HG03558 (cell line): ENCODE results near the gene RAB17.
"Not testable (repeated sequence)": the region's sequence is repeated elsewhere in the genome, so short reads cannot be mapped to it uniquely, and the experiment has no call there.

Experiments used
- ATAC-seq: cut with Tn5 transposase; IDR thresholded peaks from one replicate; pipeline ENCODE4 v1.9.1; 2021; ENCODE audit warnings: moderate number of reproducible peaks; ENCODE audit not compliant: unreplicated experiment; ENCODE audit errors: extremely low read depth

The RAB17 gene

DNA sequence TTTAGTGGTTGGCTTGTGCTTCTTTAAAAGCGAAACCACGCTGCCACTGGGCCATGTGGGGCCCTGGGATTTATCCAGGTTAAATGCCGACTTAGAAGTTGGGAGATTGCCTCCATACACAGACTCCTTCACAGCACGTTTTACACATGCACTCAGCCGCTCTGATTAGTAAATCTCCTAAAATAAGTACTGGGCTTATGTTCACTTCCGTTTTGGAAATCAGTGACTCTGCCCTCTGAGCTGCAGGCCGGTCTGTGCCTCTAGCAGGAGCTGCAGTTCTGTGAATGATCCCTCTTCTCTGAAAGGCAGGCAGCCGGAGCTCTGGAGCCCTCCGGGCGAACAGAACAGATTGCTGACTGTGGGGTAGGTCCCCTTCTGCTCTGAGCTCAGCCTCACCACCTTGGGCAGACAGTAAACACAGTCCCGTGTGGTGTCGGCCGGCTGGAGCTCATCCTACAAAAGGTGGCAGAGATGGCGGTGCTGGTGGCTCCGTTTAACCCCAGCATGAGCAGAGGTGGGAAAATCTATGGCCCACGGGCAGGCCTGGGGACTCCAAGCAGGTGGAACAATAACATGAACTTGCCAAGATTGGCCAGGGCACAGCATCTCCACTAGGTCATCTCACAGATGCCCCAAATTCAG, 9.8 kb upstream of the RAB17 start:
- ATAC-seq, result no peak

DNA sequence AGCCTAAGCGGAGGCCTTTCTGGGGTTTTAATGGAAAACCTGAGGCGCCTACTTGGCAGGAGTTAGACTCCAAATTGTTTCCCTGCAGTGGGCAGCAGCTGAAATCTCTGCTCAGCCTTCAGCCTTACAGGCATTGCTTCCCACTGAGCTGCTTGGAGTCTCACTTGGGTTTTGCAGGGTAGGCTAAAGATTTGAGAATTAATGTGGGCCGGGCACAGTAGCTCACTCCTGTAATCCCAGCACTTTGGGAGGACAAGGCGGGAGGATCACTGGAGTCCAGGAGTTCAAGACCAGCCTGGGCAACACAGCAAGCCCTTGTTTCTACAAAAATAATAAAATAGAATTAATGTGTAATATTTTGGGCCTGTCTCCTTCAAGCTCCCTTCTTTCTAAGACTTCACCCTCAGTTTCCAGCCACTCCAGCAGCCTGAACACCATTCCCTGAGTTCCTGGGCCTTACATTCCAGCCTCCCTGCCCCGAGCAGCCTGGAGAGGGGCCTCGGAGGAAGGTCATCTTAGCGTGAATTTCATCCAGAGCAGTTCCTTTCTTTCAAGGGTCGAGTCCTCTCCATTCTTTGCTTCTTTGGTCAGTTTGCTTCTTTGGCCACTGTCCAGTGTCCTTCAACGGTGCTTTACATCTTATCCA, 9.1 kb upstream of the RAB17 start:
- no peak for ATAC-seq

DNA sequence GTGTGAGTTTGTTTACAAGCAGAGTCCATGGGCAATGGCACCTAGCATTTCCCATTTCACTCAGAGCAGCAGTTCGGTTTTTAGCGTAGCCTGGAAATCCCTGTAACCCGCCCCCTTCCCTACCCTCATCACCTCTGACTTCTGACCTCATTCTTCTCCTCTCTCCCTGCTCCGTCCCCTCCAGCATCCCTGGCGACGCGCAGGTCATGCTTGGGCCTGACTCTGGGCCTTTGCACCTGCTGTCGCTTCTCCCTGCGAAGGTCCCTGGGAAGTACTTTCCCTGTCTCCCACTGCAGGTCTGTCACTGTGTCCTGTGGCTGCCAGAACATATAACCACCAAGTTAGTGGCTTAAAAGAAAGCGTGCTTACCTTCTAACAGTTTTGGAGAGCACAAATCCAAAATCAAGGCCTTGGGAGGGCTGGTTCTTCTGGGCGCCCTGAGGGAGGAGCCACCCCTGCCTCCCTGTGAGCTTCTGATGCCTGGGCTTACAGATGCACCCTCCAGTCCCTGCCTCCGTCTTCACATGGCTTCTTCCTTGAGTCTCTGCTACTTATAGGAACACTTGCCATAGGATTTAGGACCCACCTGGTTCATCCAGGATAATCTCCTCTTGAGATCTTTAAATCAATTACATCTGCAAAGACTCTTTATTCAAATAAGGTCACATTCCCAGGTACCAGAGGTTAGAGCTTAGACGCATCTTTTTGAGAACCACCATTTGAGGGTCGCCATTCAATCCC, 8.1 kb upstream of the RAB17 start:
- no peak for ATAC-seq

DNA sequence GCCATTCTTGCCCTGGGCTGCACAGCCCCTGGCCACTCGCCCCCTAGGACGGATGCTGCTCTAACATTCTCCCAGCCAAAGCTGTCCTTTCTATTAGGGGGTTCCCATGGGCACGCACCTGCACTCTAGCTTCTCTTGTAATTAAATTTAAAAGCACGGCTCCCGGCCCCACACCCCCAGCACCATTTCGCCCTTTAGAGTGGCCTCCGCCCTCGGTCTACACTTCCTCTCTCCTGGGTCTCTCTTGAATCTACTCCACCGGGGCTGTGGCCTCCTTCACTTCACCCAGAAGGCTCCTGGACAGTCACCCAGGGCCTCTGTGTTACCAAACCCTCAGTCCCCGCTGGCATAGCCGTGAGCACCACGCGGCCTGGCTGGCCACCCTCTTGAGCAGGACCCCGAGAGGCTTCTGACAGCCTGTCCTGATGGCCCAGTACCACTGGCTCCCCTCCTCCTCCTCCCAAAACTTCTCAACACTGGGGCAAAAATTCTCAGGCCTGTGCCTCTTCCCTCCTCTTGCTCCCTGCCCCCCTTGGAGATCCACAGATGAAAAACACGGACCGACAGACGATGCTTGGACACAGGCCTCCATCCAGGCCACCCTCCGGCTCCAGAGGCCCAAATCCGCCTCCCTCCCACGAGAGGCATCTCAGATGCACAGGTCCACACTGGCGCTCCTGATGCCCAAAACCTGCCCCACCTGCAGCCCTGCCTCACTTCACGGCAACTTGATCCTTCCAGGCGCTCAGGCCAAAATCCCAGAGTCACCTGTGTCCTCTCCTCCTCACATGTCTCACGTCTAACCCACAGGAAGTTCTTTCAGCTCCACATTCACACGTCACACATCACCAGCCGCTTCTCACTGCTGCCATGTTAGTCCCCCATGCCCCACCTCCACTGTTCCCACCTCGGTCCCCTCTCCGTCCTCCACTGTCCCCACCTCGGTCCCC, 6.9 kb upstream of the RAB17 start:
- ATAC-seq, result no peak

DNA sequence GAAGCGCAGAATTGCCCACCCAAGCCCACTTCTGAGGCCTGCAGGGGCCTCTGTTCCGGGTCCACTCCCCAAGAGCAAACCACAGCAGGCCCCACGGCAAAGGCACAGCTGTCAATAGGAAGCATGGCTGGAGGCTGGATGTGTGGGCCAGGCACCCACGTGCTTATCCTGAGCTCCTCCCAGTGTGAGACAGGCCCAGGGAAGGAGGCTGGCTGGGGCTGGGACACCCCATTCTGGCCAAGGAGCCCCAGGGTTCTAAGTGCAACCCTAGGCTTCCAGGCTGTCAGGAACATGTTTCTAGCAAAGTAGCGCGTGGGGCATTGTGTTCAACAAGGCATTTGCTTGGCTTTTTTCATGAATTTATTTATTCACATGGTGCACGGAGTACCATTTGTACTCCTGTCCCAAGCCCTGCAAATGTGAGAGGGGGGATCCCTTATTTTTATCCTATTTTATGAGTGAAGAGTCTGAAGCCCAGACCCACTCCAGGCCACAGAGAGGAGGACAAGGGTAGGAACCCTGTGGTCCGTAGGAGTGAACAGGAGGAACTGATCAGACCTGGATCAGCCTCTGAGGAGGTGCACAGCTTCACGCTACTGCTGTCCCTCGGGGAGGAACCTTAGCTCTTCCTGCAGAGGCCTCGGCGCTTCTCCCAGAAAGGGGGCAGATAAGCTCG, 6.1 kb upstream of the RAB17 start:
- ATAC-seq, result no peak

DNA sequence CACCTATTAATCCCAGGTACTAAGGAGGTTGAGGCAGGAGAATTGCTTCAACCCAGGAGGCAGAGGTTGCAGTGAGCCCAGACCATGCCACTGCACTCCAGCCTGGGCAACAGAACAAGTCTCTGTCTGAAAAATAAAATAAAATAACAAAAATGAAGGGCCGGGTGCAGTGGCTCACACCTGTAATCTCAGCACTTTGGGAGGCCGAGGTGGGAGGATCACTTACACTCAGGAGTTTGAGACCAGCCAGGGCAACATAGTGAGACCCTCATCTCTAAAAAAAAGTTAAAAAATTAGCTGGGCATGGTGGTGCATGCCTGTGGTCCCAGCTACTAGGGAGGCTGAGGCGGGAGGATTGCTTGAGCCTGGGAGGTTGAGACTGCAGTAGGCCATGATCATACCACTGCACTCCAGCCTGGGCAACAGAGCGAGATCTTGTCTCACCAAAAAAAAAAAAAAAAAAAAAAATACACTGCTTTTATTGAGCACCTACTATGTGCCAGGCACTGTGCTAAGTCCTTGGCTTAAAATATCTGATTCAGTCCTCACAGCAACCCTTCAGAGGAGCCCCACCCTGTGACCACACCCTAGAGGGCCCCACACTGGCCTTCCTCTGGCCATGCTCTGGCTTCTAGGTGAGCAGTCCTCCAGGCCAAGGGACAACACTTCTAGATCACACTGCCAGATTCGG, 5.4 kb upstream of the RAB17 start:
- not testable (repeated sequence) for ATAC-seq

DNA sequence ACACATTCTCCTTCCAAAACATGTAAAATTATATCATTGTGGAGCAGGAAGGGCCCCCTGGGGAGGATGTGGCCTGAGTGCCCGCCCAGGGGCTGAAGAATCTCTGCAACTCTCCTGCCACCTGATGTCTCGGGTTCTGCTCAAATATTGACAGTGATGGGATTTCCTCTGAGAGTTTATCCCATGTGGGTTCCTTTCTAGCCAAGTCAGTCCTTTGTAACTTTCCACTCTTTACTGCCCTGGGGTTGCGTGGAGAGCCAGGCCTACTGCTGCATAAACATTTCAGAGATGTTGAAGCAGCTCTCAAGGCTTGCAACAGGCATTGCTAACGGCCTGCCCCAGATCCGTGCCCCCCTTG, 4.0 kb upstream of the RAB17 start:
- no peak for ATAC-seq

DNA sequence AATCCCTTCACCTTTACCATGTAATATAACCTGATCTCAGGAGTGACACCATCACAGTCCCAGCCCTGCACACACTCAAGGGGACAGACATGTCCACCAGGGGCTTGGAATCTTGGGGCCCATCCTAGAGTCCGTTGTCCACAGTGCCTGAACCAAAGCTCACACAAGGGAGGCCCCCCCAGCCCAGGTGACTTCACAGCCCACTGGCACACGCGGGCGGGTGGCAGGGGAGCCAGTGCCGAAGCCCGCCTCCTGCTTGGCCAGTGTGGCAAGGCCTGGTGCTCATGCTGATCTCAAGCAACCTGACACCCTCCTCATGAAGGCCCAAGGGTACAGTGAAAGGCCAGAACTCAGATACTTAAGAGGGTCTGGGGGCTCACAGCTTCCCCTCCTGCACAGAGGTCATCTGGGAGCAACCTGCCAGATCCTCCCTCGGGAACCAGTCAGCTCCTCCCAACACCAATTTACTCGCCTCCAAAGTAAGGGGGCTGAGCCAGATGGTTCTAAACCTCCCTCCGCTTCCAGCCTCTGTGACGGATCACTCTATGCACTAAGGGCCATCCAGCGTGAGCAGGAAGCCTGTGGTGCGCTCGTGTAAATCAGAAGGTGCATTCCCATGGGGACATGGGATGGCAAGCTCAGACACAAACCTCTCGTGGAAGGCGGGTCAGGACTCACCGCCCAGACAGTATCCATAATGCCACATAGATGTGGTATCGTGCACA, 3.2 kb upstream of the RAB17 start:
- ATAC-seq, result no peak

DNA sequence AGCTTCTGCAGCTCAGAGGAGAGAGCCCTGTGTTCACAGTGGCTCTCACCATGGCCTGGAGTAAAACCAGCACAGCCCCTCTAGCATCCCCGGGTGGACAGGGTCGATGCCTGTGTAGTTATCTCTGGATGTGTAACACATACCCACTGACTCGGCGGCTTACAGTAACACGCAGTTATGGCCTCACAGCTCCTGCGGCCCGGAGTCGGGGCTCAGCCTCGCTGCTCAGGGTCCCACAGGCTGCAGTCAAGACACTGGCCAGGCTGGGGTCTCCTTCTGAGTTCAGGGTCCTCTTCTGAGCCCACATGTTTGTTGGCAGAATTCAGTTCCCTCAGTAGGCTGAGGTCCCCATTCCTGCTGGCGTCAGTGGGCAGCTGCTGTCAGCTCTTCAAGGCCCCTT, 2.5 kb upstream of the RAB17 start:
- ATAC-seq, result no peak

DNA sequence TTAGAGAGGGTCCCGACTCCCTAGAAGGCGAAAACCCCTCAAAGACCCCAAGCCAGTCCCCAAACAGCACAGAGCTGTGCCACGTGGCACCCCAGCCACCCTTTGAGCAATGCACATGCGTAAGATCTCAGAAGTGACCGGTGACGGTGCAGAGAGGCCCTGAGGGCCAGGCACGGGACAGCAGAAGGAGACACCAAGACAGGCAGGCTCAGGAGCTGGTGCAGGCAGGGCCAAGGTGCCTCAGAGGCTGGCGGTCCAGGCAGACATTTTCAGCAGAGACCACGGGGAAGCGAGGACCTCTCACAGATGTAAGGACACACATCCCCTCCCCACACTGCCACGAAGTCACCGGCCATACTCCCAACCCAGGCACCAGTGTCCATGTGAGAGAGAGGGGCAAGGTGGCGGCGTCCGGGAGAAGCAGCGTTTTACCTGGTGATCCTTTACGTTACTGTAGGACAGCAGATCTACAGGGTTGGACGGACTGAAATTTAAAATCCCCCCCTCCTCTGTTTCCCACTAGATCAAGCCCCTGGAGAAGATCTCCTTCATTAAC, 2.0 kb upstream of the RAB17 start:
- ATAC-seq, result no peak

DNA sequence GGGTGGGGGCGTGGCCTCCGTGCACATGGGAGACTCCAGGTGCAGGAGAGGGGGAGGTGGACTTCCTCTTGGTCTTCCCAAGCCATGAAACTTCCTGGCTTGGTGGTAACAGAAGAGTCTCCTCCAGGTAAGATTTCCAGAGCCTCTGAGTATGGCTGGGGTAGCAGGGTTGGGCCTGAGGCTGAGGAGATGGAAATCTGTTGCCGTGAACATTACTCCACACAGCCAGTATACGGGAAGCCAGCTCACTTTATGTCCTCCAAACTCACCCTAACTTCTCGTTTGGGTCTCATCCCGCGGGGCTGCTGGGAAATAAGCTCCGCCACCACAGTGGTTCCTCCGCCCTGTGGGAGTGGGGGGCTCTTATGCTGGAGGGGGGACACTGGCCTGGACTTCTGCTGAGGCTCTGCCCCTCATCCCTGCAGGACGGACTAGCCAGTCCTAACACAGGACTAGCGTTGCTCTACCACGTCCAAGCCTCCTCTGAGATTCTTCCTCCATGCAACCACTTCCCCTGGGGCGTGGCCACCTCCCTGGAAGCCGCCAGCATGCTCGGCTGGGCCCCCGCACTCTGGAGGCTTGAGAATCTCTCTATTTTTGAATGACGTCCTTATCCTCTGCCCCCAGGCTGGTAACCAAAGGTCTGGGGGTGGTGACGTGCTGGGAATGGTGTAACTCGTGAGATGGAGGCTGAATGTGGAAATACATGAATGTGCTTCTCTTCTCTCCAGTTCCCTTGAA, 777 bp upstream of the RAB17 start:
- no peak for ATAC-seq

DNA sequence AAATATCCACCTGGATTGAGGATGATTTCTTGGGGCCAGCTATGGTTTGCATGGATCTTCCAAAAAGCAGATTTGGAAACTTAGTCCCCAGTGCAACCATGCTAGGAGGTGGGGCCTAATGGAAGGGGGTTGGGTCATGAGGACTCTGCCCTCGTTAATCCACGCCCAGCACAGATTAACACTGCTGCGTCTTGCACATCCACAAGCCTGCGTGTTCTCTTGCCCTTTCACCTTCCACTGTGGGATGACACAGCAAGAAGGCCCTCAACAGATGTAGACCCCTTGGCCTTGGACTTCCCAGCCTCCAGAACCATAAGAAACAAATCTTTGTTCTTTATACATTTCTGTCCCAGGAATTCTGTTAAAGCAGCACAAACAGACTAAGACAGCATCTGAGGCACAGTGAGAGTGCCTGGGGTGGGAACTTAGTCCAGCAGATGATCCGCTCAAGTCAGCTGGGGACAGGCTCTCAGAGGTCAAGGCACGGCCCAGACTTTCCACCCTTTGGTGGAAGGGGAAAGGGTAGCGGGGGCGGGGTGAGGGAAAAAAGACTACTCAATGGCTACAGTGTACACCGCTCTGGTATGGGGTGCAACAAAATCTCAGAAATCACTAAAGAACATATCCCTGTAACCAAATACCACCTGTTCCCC, 2.4 kb downstream of the RAB17 start:
- ATAC-seq, result no peak

DNA sequence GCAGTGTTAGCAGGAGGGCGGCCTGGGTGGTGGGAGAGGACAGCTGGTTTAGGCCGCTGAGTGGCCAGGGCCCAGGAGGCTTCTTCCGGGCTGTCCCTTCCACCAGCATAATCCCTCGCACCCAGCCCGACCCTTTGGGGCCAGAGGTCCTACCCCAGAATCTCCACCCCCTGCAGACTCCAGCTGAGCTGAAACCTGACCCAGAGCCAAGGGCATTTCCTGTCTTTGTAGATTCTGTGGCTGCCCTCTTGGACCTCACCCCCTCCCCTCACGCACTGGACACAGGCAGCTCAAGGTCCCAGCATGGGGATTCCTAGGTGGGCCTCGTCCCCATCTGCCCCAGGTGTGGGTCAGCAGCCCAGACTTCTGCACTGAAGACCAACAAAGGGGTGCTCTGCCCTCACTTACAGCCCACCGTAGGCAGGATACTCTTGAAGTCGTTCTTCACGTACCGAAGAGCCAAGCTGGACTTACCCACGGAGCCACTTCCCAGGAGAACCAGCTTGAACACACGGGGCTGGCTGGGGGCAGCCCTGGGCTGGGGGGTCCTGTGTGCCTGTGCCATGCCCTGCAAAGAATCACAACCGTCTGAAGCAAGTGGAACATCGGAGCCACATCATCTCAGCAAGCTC, 4.8 kb downstream of the RAB17 start:
- no peak for ATAC-seq

DNA sequence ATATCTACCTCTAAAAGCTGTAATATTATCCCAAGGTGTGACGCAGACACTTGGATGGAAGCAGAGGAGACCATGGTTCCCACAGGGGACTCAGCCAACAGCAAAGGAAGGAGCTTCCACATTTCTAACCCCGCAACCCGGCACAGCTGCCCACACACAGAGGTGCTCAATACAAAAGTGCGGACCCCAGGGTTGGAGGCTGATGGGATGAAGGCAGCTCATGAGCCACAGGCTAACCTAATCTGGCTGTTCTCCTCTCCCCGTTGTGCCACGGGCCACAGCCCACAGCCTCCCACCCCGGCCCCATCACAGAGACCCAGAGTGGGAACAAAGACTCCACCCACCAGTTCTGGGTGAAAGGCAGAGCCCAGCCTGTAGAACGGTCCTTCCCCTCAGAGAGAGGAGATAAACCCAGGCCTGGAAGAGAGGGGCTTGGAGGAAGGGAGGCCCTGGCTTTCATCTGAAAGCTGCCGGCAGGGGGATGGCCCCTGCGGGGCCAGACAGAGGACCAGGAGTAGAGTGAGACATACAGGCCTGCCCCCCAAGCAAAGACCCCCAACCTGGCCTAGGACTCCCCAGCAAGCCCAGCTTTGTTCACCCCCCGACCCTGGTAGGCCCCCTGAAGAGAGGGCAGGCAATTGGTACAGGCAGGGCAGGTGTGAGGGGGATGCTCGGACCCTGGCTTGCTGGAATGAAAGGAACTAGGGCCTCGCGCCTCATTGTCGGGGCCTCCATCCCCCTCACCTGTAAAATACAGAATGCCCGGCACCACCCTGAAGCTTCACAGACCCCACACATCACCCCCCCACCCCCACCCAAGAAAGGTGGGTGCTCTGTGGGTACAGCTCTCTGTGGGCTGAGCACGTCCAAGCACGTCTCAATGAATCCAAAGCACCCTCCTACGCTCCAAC, 6.9 kb downstream of the RAB17 start:
- ATAC-seq, result no peak

DNA sequence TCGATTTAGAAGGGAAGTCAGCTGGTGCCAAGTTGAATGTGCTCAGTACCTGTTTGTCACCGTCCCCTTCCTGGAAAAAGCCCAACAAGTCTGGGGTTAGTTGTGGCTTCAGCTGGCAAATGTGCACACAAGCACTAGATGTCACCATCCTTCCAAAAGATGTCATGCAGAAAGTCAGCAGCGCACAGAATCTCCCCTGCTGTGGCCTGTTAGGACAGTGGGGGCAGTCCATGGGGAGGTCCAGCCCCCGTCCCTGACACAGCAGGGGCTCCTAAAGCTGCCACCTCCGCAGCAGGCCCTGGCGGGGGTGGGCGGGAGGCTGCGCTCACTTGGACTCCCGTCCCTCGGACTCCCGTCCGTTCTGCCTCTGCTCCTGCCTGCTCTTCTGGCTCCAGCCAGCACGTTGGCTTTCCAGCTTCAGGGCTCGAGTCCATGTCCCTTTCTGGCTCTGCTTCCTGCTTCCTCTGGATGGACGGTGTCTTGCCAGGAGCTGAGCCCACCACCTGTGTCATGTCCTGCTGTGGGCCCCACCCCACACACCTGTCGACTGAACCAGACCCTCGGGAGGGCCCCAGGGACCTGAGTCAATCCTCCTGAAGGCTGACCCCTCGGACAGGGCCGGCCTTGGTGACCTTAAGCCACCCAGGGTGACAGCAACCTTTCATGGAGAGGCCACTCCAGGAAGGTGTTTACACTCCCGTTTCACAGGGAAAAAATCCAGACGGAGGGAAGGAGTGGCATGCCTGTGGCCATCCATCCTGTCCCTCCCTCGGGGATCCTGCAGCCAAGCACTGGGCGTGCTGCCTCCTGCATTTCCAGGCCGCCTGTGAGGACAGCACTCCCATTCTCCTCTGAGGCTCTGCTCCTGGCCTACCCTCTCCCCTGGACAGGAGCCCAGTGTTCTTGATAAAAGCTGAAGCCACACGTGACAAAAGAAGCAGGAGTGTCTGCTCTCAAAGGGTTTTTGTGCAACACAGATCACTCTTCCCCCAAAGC, 8.5 kb downstream of the RAB17 start:
- ATAC-seq, result no peak
